HG03135 (cell line): ENCODE data around the gene IL26.
A peak's percentile ranks its signal among the peaks of the same experiment; 100 is the strongest.
"Not testable (repeated sequence)": the region's sequence is repeated elsewhere in the genome, so short reads cannot be mapped to it uniquely, and the experiment has no call there.

ENCODE experiments used
- ATAC-seq: cut with Tn5 transposase; IDR thresholded peaks from one replicate; pipeline ENCODE4 v1.9.1; 2021; ENCODE audit warnings: mild to moderate bottlenecking, moderate library complexity; ENCODE audit not compliant: unreplicated experiment

Gene IL26

DNA sequence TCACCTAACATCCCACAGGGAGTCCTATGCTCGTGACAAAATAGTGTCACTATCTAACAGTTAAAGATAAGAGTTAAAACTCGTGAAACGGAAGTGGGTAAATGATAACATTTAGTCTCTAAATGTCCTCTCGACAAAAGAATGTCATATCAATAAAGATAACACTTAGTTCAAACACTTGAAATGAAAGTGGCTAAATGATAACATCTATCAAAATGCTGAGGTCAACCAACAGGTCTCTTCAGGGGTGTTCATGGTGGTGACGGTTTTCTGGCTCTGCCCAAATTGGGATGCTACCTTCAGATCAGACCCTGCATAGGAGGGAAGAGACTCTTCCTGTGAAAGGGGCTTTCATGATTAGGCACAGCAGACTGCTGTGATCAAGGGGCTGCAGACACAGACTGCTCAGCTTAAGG is 22.1 kb downstream of the IL26 start:
- no peak for ATAC-seq

DNA sequence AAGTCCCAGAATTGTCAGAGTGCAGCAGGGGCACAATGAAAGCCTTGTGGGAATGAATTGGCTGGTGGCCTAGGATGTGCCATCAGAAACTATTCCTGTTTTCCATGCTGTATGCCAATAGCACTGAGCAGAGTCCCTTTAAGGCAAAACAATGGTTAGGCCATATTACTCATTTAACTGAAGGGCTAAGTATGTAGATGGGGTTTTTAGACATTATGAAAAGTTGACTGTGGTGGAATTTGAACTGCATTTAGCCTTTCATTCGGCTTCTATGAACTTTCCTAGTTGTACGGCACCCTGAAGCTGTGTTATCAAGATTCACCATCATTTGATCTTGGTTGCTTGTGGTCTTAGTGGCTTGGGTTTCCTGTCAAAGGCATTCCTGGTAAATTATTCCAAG is 24.8 kb downstream of the IL26 start:
- no peak for ATAC-seq

DNA sequence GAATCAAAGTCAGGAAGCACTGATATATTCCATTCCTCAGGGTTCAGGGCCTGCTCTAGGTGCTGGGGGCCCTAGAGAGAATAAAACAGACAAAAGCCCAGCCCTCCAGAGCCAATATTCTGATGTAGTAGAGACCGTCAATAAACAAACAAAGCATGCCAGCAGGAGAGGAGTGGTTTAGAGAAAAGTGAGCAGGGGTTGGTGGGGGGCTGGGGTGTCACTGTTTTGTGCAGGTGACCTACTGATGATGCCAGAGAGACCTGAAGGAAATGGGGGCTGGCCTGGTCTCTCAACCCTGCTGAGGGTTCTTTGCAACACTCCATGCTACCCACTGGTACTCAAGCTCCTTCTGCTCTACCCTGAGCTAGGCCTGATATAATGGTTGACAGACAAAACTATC is 26.5 kb downstream of the IL26 start:
- ATAC-seq, result no peak

DNA sequence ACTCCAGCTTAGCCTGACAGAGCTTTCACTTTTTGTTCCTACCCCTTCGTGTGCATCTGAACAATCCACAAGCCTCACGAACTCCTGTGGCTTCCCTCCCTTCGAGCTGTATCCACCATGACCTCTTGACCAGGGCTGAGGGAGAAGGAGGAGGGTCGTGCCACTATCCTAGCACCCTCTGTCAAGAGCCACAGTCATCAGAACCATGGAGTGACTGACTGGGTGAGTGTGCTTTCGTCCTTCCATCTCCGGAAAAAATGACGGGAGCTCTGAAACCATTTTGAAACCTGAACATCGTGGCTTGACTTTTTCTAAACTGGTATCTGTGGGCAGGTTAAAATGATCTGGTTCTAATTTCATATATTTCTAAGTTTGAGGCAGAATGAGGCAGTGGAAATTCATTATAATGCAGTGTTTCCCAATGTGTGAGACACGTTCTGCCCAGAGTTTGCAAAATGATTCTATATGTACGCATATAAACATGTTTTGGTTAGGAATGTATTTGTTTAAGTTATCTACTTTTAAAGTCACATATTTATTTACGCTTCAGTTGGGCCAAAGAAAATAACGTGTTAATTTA is 27.0 kb downstream of the IL26 start:
- no peak for ATAC-seq

DNA sequence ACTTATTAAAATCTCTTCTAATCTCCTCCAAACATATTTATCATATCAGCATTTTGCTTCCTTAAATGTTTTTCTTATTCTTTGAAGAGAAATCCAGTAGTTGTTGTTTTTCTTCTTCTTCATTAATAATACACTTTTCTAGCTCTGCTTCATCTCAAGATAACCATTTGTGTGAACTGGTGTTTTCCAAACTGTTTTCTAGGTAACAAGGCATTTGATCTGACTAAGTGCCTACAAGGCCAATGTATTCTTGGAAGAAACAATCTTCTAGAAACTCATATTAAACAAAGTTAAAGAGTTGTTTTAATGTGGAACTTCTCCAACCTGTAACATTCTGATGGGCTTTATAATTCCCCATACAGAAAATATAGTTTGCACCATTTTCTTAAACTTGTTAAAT is 35.3 kb downstream of the IL26 start:
- ATAC-seq, result no peak

DNA sequence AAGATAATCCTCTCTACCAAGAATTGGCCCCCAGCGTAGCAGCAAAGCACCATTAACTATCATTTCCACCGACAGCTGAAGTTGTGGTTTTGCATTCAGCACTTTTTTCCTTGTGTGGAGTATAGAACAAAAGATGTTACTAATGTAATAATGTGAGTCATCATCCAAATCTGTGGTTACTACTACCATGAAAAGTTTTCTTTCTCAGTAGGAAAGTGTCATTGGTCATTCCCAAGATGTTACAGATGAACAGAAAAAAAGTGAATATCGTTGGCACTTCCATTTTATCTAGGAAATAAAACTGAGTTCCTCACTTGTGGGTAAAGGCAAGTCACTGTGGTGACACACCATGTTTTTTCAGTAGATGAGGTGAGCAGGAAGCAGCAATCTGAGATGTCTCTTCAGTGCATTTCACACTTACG is 35.8 kb downstream of the IL26 start:
- no peak for ATAC-seq

DNA sequence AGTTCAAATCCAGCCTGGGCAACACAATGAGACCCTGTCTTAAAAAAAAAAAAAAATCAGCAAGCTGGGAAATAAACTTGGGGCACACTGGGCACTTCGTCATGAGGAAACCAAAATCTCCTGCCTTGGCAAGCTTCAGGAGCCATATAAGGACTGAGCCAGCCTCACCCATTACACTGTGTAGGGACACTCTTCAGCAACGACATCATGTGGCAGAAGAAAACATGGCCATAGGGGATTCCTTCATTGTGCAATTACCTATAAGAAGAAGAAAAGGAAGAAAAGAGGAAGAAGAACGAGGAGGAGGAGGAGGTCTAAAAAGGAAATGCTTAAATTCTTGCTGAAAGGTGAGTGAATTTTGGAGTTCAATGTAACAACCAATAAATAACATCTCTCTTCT is 40.0 kb downstream of the IL26 start:
- no peak for ATAC-seq

DNA sequence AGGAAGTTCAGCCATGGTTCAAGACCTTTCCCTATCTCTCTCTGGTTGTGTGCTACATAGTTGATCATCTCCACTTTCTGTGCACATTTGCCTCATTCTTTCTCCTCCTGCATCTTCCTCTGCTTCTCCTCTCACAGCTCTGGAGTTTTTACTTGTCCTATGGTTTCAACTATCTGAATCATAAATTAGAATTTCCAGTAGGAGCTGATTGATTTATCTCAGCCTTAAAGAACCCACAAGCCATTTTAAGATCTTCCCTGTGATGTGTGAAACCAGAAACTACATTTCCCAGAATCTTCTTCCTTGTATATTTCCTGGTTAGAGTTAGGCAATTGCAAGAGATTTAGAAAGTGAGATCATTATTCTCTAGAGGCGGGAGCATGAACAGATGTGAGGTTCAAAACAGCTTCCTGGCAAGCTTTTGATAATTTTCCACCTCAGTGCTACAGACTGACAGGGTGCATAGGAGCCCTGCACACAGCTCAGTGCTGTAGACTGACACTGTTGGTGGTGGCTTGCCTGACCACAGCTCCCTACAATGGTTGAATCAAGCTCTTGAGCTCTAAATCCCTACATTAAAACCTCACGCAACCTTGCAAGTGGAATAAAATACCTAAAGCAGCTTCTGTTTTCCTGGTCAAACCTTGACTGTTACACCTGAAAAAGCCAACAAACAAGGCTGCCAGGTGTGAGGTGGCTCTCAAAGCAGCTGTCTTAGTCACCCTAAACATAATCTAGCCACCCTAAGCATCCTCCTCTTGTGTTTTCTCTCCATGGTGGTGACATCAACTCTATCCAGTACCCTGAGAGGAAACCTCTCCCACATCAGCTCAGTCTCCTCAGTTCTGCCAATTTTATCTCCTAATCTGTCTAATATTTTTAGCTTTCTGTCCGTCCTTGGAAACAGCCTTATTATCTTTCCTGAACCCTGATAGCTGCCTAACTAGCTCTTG is 44.5 kb downstream of the IL26 start:
- ATAC-seq, result peak; percentile 59

DNA sequence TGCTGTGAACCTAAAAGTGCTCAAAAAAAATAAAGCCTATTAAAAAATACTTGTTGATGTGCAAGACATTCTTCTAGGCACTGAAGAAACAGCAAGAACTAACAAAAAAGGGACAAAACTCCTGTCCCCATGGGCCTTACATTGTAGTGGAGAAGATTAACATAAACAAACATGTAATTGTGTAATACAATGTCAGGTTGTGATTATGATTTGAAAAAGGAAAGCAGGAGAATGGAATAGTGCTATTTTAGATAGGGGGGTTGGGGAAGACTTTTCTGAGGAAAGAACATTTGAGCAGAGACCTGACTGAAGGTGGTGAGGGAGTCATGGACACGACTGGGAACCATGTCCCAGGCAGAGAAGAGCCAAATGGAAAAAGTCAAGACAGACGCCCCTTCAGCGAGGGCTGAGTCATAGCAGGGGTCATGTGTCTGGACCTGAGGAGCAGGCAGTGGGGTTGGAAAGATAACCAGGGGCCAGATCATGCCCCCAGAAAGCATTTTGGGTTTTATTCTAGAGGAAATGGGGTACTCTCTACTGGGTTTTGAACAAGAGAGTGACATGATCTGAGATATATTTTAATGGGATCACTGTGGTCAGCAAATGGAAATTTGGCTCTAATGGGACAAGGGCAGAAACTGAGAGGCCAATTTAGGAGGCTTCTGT is 46.7 kb downstream of the IL26 start:
- ATAC-seq, result no peak

DNA sequence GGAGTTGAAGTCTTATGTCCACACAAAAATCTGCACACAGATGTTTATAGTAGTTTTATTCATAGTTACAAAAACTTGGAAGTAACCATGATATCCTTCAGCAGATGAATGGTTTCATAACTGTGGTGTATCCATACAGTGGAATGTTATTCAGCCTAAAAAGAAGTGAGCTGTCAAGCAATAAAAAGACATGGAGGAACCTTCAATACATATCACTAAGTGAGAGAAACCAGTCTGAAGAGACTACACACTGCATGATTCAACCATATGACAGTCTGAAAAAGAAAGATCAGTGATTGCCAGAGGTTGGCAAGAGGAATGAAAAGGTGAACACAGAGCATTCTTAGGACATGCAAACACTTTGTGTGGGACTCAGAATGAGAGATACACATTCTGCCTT is 47.4 kb downstream of the IL26 start:
- ATAC-seq, result no peak

DNA sequence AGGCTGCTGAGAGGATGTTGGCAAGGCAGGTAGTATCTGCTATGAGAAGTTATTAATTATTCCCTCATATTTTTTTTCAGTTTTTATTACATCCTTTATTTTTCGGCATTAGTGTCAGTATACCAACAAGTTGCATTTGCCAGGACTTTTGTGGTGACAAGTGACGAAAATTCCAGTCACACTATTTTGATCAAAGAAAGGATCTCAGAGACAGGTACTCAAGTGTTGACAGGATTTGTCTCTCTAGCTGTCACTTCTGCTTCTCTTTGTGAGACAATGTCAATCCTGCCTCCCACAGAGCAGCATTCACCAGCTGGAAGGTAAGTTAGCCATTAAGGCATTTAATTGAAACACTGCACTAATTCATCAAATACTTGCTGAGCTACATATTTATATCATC is 48.0 kb downstream of the IL26 start:
- ATAC-seq, result no peak

DNA sequence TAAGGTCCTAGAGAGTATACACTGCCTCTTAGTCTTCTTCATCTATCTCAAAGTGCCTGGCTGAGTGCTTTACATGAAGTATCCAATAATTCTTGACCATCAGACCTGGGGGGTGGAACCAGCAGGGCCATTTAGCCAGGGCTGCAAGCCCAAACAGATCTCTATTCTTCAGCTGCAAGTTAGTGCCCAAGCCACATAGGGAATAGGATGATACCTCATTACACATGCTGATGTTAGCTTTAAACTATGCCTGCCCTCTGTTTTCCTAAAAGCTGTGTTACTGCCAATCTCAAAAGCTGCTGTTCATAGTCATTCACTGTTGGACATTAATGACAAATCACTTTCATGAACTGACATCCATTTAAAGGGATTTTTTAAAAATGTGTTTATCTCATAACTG is 49.4 kb downstream of the IL26 start:
- no peak for ATAC-seq

DNA sequence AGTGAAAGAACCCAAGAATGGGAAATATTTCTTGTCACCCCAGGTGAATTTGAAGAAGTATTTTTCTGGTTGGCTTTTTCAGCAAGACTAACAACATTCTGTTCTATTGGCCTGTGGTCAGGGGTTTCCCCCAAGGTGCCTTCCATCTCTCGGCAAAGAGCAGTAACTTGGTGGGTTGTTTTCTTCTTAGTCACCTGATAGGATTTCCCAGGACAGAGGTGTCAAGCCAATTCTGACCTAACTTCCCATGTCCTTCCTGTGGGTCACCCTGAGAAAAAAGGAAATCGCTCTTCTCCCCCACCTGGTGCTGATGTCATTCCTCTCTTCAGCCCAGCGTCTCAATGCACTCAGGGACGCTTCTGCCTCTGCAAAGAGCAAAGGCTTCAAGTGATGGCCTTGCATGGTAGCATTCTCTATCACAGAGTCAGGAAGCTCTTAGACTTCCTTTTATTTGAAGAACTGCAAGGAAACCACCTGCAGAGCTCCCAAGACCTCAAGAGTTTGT is 50.0 kb downstream of the IL26 start:
- peak; percentile 87 for ATAC-seq

DNA sequence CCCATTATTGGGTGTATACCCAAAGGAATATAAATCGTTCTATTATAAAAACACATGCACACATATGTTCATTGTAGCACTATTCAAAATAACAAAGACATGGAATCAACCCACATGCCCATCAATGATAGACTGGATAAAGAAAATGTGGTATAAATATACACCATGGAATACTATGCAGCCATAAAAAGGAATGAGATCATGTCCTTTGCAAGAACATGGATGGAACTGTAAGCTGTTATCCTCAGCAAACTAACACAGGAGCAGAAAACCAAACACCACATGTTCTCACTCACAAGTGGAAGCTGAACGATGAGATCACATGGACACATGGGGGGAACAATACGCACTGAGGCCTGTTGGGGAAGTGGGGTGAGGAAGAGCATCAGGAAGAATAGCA is 50.8 kb downstream of the IL26 start:
- ATAC-seq, result not testable (repeated sequence)

DNA sequence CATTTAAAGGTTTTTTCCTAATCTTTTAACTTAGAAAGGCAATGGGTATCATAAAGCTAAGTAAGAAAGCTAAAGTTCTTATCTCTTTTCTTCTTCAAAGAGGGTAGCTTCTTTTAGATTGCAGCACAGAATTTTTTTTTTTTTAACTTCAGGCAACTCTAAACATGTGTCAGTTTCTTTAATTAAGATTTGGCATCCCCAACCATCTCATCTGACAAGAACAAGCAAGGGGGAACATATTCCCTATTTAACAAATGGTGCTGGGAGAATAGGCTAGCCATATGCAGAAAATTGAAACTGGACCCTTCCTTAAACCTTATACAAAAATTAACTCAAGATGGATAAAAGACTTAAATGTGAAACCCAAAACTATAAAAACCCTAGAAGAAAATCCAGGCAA is 51.8 kb downstream of the IL26 start:
- ATAC-seq, result no peak

DNA sequence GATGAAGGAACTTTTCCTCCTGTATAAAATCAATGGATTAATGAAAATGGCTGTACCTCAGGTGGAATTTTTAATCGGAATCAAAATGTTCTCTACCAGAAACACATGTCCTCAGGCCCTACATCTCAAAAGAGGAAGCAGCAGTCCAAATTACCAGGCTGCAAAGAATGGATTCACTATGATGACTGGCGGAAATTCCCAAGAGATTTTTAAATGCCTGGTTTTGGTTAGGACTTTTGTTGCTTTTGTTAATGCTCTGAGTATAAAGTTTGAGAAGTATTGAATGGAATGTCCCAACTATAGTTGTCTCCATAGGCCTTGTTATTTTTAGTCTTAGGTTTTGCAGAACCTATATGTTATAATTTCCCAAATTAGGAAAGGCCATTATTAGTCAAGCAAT is 54.9 kb downstream of the IL26 start:
- ATAC-seq, result no peak

DNA sequence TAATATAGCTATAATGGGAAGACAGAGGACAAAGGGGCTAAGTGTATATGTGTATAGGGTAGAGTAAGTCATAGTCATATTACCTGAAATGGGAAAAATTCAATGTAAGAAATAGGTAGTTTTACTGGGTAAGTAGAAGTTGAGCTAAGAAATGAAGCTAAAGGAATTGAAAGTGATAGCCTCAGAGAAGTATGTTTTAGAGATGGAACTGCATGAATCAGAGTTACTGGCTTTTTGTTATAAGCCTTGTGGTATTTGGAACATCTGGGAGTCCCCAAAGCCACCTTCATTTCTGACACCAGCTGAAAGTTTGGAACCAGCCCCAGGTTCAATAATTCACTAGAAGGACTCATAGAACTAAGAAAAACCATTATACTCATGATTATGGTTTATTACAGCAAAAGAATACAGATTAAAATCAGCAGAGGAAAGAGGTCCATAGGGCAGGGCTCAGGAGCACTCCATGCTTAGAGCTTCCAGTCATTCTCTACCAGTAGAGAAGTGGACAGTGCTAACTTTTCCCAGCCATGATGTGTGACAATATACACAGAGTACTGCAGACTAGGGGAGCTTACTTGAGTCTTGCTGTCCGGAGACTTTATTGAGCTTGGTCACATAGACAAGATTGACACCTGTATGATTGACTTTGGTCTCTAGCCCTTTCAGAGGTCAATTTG is 56.3 kb downstream of the IL26 start:
- ATAC-seq, result no peak

DNA sequence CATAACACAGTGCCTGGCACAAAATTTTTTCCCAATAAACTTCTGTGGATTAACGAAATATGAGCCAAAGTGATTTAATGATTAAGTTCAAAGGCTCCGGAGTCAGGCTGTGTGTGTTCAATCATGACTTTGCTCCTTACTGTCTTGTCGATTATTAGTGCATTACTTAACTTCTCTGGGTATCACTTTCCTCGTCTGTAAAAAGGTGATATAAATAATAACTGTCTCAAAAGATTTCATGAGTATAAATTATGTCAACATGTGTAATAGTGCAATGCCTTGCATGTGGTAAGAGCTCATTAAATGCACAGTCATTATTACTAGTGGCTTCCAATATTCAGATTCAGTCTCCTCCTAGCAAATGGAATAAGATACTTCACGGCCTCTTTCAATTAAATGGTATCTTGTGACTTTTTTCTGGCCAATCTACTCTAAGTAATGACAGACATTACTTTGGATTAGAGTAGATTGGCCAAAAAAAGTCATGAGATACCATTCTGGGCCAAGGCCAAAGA is 59.2 kb downstream of the IL26 start:
- no peak for ATAC-seq

DNA sequence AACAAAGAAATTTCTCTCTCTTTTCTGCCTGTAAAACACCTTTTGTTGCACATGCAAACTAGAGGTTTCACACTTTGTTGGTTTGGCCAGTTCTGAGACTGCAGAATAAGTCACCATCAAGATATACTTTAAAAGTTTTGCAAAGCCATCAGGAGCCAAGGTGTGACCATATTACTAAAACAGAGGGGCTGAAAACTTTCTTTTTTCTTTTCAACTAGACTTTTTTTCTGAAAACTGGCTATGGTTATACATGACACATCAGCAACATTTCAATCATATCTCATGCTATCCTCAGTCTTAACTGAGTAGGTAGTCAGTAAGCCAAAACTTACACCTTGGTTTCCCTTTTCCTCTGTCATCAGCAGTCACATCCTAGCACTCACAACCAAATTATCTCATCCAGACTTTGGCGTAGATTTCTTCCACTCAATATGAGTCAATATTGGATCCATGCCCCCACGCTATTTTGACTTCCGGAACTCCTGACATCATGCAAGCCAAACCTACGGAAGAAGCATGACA is 62.0 kb downstream of the IL26 start:
- peak; percentile 64 for ATAC-seq

DNA sequence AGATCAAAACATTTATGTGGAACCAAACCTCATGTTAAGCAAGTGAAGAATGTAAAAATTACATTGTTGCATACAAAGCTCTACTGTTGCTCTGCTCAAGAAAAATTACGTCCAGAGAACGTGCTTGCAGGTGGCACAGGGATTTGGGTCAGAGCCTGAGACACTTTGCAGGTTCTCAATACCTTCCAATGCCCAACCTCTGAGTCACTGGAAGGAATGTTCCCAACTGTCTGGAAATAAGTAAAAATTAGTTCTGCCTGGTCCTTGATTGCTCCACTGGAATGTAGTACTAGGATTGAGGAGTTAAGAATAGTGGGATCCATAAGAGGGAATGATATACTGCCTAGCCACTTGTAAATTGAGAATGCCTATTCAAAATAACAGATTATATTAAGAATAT is 63.2 kb downstream of the IL26 start:
- no peak for ATAC-seq
